ENCODE measurements around the gene ARMC5.
"Not testable (repeated sequence)": the region's sequence is repeated elsewhere in the genome, so short reads cannot be mapped to it uniquely, and the experiment has no call there.

ARMC5 gene

DNA sequence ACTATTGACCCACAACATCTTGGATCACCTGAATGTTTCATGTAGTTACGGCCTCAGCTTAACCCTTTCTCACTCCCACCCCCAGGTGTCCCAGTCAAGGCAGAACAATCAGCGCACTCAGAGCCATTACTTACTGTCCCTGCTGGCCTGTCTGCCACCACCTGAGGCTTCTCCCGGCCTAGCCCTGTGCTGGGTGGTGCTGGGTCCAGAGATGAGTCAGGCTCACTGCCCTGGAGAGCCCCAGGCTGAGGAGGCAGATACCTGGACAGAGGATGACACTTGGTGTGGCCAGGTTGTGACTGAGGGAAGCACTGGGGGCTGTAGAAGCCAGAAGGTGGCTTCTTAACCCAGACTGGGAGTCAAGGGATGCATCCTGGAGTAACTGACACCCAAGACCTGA is 19.7 kb downstream of the ARMC5 start:
- DNase-seq: no peak

DNA sequence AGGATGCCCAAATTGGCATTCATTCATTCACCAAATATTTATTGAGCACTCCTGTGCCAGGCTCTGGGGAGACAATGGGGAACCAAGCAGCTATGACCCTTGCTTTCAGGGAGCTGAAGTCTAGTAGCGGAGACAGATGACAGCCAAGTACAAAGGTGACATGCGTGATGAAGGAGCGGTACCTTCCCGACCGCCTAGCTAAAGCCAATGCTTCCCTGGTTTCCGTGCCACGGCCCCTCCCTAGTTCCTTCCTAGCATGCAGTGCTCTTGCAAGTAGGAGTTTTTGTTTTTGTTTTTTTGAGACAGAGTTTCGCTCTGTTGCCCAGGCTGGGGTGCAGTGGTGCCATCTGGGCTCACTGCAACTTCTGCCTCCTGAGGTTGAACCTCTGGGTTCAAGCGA is 20.4 kb downstream of the ARMC5 start:
- DNase-seq: no peak

DNA sequence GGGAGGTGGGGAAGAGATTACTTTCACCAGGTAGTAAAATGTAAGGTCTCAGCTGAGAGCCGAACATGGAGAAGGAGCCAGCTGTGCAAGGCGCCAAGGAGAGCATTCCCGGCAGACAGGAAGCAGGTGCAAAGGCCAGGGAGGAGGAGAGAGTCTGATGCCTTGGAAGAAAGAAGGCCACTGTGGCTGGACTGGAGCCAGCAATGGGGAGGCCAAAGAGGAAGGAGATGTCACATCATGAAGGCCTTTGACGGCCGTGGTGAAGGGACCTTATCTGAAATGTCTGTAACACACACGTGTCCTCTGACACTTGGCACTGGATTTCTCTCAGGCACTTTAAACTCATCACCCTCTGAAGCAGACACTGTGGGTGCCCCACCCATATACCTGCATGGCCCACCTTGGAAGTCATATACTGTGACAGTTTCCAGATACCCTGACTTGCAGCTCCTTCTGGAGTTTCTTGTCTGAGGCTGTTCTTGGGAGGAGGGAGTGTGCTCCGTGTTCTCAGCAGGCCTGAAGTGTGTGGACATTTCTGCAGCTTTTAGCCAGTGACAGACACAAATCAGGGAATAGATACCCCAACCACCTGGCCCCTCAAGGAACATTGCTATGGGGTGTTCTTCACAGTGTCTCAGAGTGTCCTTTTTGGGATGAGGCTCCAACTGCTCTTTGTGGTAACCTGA is 21.7 kb downstream of the ARMC5 start:
- DNase-seq: no peak

GRCh38 chr16:31483081-31483480 is 23.8 kb downstream of the ARMC5 start, which contains the start of gene SLC5A2:
Gene SLC5A2, plus strand, starts transcription at chr16:31483123. Its CDS starts 14 bp downstream, at chr16:31483137.
- no peak for DNase-seq

DNA sequence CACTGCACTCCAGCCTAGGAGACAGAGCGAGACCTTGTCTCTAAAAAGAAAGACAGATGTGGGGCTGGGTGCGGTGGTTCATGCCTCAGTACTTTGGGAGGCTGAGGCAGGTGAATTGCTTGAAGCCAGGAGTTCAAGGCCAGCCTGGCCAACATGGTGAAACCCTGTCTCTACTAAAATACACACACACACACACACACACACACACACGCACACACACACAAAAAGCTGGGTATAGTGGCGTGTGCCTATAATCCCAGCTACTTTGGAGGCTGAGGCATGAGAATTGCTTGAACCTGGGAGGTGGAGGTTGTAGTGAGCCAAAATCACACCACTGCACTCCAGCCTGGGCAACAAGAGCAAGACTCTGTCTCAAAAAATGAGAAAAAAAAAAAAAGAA is 24.7 kb downstream of the ARMC5 start:
- DNase-seq: not testable (repeated sequence)

GRCh38 chr16:31484491-31485171 is 25.3 kb downstream of the ARMC5 start:
- DNase-seq: no peak

- DNase-seq: no peak
These were observed 26.3 kb downstream of the ARMC5 start for GRCh38 chr16:31485571-31485970.

- no peak for DNase-seq
These were observed 26.7 kb downstream of the ARMC5 start for GRCh38 chr16:31486045-31486444.

GRCh38 chr16:31487071-31487719 is 27.9 kb downstream of the ARMC5 start:
- DNase-seq: no peak

GRCh38 chr16:31487720-31488467 is 28.6 kb downstream of the ARMC5 start:
- peak; percentile 53 for DNase-seq

GRCh38 chr16:31488468-31489297 is 29.4 kb downstream of the ARMC5 start:
- no peak for DNase-seq

DNA sequence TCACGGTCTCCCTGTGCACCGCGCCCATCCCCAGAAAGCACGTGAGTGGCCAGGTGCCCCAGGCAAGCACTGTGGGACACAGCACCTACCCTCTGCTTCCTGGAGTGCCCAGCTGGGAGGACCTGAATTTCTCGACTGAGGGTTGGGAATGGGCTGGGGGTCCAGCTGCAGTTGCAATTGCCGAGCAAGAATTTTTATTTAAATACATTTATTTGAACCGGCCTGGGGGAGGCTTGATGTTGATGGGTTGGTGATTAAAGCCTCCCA is 29.9 kb downstream of the ARMC5 start:
- DNase-seq: no peak

GRCh38 chr16:31489616-31490584 is 30.6 kb downstream of the ARMC5 start:
- no peak for DNase-seq

DNA sequence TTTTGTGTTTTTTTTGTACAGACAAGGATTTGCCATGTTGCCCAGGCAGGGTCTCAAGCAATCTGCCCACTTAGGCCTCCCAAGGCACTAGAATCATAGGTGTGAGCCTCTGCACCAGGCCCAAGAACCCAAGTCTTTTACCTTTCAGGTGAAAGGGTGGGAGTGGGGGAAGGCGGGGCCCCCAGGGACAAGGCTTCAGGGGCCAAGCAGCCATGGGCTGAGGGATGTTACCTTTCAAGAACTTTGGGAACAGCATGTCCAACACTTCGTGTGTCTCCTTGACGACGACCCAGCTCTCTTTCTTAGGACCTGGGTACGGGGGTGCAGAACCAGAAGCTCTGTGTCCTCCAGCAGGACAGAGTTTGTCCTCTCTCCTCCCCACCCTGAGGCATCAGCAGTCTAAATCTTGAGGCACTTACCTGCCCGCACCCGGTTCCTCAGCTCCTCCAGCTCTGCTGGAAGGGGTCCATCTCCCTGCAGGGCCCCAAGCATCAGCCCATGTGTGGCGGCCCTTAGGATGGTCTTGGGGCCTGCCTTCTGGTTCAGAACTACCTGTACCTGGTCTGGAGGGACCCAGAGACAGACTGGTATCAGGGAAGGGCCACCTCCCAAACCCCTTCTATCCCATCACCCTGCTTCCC is 32.6 kb downstream of the ARMC5 start:
- DNase-seq: no peak

DNA sequence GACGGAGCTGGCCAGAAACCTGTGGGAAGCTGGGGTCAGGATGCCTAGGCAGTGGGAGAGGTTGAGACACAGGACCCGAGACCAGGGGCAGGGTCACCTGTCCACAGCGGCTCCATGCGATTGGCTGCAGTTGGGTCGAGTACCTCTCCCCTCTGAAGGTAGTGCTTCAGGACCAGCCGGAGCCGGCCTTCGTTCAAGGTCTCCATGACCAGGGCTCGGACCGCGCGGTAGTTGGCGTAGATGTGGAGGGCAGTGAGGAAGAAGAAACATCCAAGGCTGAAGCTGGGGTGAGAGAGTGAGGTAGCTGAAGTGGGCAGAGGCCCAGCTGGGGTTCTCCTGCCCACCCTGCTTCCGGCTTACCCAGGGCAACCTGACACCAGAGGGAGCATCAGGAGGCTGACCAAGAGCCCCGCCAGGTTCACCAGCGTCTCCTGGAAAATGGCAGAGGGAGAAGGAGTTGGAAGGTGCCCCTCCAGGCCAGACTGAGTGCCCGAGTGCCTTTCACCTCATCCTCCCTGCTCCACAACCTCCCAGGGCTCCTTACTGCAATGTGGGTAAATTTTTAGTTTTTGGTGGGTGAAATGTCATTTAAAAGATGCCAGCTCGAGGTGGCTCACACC is 34.3 kb downstream of the ARMC5 start:
- DNase-seq: no peak

GRCh38 chr16:31496670-31497069 is 37.4 kb downstream of the ARMC5 start:
- DNase-seq: no peak

DNA sequence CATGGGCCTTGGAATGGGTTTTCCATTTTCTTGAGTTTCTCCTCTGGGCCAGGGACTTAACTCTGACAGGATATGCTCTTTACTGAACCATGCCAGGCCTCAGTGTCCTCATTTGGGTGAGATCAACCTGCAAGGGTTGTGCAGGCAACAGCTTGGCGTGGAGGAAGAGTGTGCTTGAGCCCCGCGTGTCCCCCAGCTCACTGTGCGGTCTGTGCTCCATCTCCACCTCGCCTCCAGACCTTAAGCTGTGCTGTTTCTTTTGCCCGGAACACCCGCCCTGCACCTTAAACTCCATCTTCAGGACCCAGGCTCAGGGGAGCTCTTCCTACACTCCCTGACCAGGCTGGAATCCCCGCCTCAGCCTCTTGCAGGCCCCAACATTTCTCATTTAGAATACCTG is 39.2 kb downstream of the ARMC5 start:
- no peak for DNase-seq

DNA sequence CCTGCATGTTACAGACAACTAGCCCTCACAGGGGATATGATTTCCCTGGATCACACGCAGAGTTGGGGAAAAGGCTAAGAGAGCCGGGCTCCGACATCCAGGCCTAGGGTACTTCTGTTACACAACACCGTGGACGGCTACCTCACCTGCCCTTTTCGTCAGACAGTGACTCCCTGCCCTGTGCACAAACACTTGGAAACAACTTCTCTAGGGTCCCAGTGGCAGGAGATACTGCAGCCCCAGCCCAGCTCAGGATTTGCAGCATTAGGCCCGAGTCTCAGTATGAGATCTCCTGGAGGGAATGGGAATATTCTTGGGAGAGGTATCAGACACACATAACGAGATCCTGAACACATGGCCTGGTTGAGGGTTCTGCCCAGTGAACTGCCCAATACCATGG is 40.6 kb downstream of the ARMC5 start:
- DNase-seq: no peak

DNA sequence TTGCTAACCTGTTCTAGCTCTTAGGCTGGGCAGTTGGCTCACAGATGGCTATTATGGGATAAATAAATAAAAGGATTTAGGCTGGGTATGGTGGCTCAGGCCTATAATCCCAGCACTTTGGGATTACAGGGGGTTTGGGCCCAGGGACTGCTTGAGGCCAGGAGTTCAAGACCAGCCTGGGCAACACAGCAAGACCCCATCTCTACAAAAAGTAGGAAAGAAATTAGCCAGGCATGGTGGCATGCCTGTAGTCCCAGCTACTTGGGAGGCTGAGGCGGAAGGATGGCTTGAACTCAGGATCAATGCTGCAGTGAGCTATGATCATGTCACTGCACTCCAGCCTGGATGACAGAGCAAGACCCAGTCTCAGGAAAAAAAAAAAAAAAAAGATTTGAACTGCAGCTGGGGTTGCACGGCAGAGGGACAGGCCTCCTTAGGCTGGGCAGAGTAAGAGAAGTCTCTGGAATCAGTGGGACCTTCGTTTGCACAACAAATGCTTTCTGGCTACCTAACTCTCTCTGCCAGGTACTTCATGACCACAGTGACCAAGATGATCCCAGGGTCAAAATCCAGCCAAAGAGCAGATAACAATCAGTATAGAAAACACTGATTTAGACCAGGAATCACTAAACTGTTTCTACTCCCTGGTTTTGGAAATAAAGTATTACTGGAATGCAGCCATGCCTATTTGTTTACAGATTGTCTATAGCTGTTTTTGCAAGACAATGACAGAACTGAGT is 42.1 kb downstream of the ARMC5 start:
- DNase-seq: no peak

- no peak for DNase-seq
These were observed 42.7 kb downstream of the ARMC5 start for GRCh38 chr16:31501966-31502348.
